ENCODE data around the gene ABL2. TPM values are rescaled to one million over a fixed set of nuclear protein-coding genes. Genes with fewer than 3 reads are reported as not detected.

The ABL2 gene
- total RNA-seq, 4 donors from 2014 or later, result 4.4 to 9.3 (median 5.8) TPM

DNA sequence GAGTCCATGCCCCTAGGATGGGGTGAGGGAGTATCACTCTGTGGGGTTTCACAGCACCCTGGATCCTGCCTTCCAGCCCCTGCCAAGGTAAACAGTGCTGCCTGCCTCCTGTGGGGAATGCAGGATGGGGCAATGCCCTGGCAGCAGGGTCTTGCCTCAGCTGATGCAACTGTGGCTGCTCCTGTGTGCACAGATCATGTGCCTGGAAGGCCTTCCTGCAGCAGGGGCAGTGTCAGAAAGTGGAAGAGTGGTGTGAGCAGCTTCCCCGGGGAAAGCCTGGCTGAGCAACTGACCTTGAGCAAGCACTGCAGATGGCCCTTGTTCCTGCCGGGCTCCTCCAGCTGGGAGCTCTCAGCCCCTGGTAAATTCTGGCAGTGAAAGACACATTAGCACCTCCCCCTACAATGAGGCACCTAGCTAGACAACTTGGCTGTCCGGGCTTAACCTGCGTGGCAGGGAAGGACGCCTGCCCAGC lies 137.7 kb downstream of the ABL2 start:
- in situ Hi-C loops (cut with MboI; ENCODE audit: low sequenced_read_pairs in 4 of 4) (loop anchor here in 1 of 4 donors (25.0 kb wide), 1 partner anchor 721 kb away; no protein-coding TSS in a partner anchor), intact Hi-C loops (cut with DNase I; ENCODE audit: low total_unique reads) (loop anchor here (1.0 kb wide), 1 partner anchor 10 kb away; no protein-coding TSS in a partner anchor)
- peaks cover 0 to 57% of the 10 kb centered on the region in 2 donors for H3K36me3 ChIP-seq
- DNase-seq (peak; percentile 73 to 92), ATAC-seq (peak; percentile 81 to 86)
- H3K9me3 ChIP-seq, result no peaks in the 10 kb centered on the region
- no peaks in the 10 kb centered on the region for H3K27me3 ChIP-seq
- peaks cover 25 to 32% of the 10 kb centered on the region in 2 donors for H3K4me1 ChIP-seq
- H3K4me3 ChIP-seq, result no peak overlapping the region
- H3K27ac ChIP-seq, result peak overlapping the region; percentile 81 to 83 (median 82)
- TF ChIP-seq POLR2A (IDR thresholded peaks at IDR 0.05), result no peak
- TF ChIP-seq, protein P1, sequence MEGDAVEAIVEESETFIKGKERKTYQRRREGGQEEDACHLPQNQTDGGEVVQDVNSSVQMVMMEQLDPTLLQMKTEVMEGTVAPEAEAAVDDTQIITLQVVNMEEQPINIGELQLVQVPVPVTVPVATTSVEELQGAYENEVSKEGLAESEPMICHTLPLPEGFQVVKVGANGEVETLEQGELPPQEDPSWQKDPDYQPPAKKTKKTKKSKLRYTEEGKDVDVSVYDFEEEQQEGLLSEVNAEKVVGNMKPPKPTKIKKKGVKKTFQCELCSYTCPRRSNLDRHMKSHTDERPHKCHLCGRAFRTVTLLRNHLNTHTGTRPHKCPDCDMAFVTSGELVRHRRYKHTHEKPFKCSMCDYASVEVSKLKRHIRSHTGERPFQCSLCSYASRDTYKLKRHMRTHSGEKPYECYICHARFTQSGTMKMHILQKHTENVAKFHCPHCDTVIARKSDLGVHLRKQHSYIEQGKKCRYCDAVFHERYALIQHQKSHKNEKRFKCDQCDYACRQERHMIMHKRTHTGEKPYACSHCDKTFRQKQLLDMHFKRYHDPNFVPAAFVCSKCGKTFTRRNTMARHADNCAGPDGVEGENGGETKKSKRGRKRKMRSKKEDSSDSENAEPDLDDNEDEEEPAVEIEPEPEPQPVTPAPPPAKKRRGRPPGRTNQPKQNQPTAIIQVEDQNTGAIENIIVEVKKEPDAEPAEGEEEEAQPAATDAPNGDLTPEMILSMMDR (IDR thresholded peaks at IDR 0.05 in 4 of 5, conservative IDR thresholded peaks at IDR 0.05 in 1 of 5), result peak in 1 of 5 experiments; percentile 16

DNA sequence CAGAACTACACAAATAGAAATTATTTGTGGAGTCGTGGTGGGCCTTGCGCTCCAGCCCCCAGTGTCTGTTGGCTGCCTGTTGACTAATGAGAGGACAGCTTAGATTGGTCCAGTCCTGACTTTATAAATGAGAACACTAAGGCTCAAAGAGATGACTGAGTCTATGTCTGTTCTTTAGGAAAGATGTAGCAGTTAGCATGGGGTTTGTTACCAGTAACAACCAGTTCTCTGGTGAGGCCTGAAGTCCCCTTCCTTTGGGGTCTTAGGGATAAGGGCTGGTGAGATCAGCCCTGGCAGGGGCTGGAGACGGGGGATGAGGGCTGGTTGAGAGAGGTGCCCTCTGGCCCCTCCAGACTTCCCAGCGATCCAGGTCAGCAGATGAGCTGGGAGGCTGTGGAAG lies 138.6 kb downstream of the ABL2 start:
- intact Hi-C loops (cut with DNase I; ENCODE audit: low total_unique reads), result loop anchor here (1.0 kb wide), 1 partner anchor 10 kb away; no protein-coding TSS in a partner anchor
- H3K36me3 ChIP-seq, result peaks cover 0 to 54% of the 10 kb centered on the region in 2 donors
- TF ChIP-seq, protein P1 (IDR thresholded peaks at IDR 0.05 in 4 of 5, conservative IDR thresholded peaks at IDR 0.05 in 1 of 5), result no peak
- no peak for TF ChIP-seq POLR2A (IDR thresholded peaks at IDR 0.05)
- peaks cover 25 to 32% of the 10 kb centered on the region in 2 donors for H3K4me1 ChIP-seq
- H3K4me3 ChIP-seq, result no peak overlapping the region
- H3K27me3 ChIP-seq, result no peaks in the 10 kb centered on the region
- no peak for ATAC-seq
- in situ Hi-C loops (cut with MboI; ENCODE audit: low sequenced_read_pairs in 4 of 4), result loop anchor here in 1 of 4 donors (25.0 kb wide), 1 partner anchor 721 kb away; no protein-coding TSS in a partner anchor
- H3K9me3 ChIP-seq, result no peaks in the 10 kb centered on the region
- DNase-seq, result no peak
- peak overlapping the region; percentile 81 to 83 (median 82) for H3K27ac ChIP-seq

DNA sequence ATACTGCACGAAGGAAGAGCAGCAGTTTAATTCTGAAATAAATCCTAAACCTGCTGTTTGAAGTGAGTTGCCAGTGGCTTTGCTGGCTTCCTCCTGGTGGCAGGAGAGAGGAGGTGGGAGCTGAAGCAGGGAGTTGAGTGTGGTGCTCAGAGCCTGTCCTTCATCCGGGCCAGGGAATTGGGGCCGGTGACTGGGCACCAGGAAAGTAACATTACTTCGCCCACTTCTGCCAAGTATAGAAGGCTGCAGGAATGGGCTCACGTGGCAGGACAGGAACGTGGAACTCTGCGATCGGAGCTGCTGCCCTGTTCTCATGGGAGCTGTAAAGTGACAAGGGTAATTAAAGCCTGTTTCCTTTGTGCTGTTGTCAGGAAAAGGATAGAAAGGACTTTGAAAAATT lies 139.0 kb downstream of the ABL2 start:
- H3K27me3 ChIP-seq, result no peaks in the 10 kb centered on the region
- peaks cover 25 to 32% of the 10 kb centered on the region in 2 donors for H3K4me1 ChIP-seq
- H3K4me3 ChIP-seq, result no peak overlapping the region
- TF ChIP-seq, protein P1 (IDR thresholded peaks at IDR 0.05 in 4 of 5, conservative IDR thresholded peaks at IDR 0.05 in 1 of 5), result peak in 3 of 5 experiments; percentile 12 to 41 (median 15)
- no peak for TF ChIP-seq POLR2A (IDR thresholded peaks at IDR 0.05)
- in situ Hi-C loops (cut with MboI; ENCODE audit: low sequenced_read_pairs in 4 of 4) (loop anchor here in 1 of 4 donors (25.0 kb wide), 1 partner anchor 722 kb away; no protein-coding TSS in a partner anchor), intact Hi-C loops (cut with DNase I; ENCODE audit: low total_unique reads) (no loop called here)
- peak; percentile 31 to 45 for ATAC-seq
- no peaks in the 10 kb centered on the region for H3K9me3 ChIP-seq
- peak in 1 of 2 donors; percentile 60 for DNase-seq
- peak overlapping the region; percentile 81 to 83 (median 82) for H3K27ac ChIP-seq
- peaks cover 0 to 55% of the 10 kb centered on the region in 2 donors for H3K36me3 ChIP-seq

DNA sequence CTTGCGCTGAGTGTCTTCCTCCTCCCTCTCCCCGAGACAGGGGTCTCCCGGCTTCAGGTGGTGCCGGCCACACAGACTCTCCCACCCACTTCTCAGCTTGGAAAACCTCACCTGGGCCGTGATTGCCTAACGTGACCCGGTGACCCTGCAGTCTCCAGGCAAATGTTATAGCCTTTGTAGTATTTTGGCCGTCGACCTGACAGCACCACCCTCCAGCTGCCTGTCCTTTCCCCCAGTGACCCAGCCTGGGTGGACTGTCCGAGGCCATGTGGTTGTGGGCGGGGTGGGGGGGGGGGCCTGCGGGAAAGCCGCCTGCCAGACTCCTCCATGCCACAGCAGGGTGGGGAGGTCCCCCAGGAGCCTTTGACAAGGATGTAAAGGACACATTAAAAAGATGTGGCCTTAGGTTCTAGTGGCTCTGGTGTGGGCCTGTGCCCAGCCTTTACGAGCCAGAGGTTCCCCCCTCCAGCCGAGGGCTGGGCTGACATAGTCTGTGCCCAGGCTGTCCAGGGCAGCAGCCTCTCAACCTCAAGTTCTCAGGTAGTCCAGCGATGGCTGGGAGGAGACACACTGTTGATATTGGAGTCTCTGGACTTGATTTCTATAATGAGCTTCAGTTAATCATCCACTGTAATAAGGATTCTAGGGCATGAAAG lies 139.5 kb downstream of the ABL2 start:
- Histone ChIP-seq H3K36me3 (peaks cover 0 to 52% of the 10 kb centered on the region in 2 donors), H3K9me3 (no peaks in the 10 kb centered on the region), H3K27ac (peak overlapping the region; percentile 81 to 83 (median 82)), H3K4me3 (no peak overlapping the region), H3K27me3 (no peaks in the 10 kb centered on the region), H3K4me1 (peaks cover 25 to 32% of the 10 kb centered on the region in 2 donors)
- ATAC-seq (peak; percentile 7 to 9), DNase-seq (no peak)
- no peak for TF ChIP-seq POLR2A (IDR thresholded peaks at IDR 0.05)
- TF ChIP-seq, protein P1 (IDR thresholded peaks at IDR 0.05 in 4 of 5, conservative IDR thresholded peaks at IDR 0.05 in 1 of 5), result no peak
- intact Hi-C loops (cut with DNase I; ENCODE audit: low total_unique reads), result loop anchor here (10.0 kb wide), 1 partner anchor 555 kb away; no protein-coding TSS in a partner anchor
- in situ Hi-C loops (cut with MboI; ENCODE audit: low sequenced_read_pairs in 4 of 4), result loop anchor here in 1 of 4 donors (25.0 kb wide), 1 partner anchor 722 kb away; no protein-coding TSS in a partner anchor
